ENCODE results near the gene MYRFL.
"Not testable (repeated sequence)": the region's sequence is repeated elsewhere in the genome, so short reads cannot be mapped to it uniquely, and the experiment has no call there.

The MYRFL gene

GRCh38 chr12:69994086-69994485 lies 169.1 kb downstream of the MYRFL start:
- DNase-seq = not testable (repeated sequence)

- DNase-seq = no peak
These were observed 169.7 kb downstream of the MYRFL start for GRCh38 chr12:69994724-69995173.

- no peak for DNase-seq
These were observed 171.2 kb downstream of the MYRFL start for GRCh38 chr12:69996241-69996640.

- DNase-seq = no peak
These were observed 171.7 kb downstream of the MYRFL start for GRCh38 chr12:69996722-69997121.

GRCh38 chr12:69998011-69998410 lies 173.0 kb downstream of the MYRFL start:
- no peak for DNase-seq

- no peak for DNase-seq
These were observed 173.9 kb downstream of the MYRFL start for GRCh38 chr12:69998922-69999321.

- DNase-seq = no peak
These were observed 174.5 kb downstream of the MYRFL start for GRCh38 chr12:69999561-69999960.

- DNase-seq = no peak
These were observed 177.3 kb downstream of the MYRFL start for GRCh38 chr12:70002097-70002911.

GRCh38 chr12:70002912-70003255 lies 177.9 kb downstream of the MYRFL start:
- DNase-seq = no peak

- no peak for DNase-seq
These were observed 181.0 kb downstream of the MYRFL start for GRCh38 chr12:70005864-70006618.

- DNase-seq = no peak
These were observed 181.6 kb downstream of the MYRFL start for GRCh38 chr12:70006619-70006973.

- no peak for DNase-seq
These were observed 182.7 kb downstream of the MYRFL start for GRCh38 chr12:70007687-70008086.

All from central memory CD4-positive, alpha-beta T cell (primary cell).